Endothelial cell (in vitro differentiated cells): ENCODE results near the gene NUCKS1. TPM values are rescaled to one million over a fixed set of nuclear protein-coding genes. Genes with fewer than 3 reads are reported as not detected.

Source experiments
- DNase-seq: peaks from one replicate; pipeline ENCODE4 v3.0.0; 2021; ENCODE audit warnings: low spot score
- H3K27ac Mint-ChIP-seq: one replicate; pipeline ENCODE4 v1.8.0; 2021; ENCODE audit warnings: mixed read lengths, inconsistent platforms; ENCODE audit not compliant: unreplicated experiment
- H3K27me3 Mint-ChIP-seq: one replicate; pipeline ENCODE4 v1.8.0; 2021; ENCODE audit warnings: mild to moderate bottlenecking, moderate library complexity, mixed read lengths, inconsistent platforms; ENCODE audit not compliant: unreplicated experiment
- H3K36me3 Mint-ChIP-seq: one replicate; pipeline ENCODE4 v1.8.0; 2021; ENCODE audit warnings: mild to moderate bottlenecking, low read depth, mixed read lengths, inconsistent platforms; ENCODE audit not compliant: unreplicated experiment
- H3K4me1 Mint-ChIP-seq: one replicate; pipeline ENCODE4 v1.8.0; 2021; ENCODE audit warnings: mild to moderate bottlenecking, mixed read lengths, inconsistent platforms; ENCODE audit not compliant: unreplicated experiment
- H3K4me3 Mint-ChIP-seq: one replicate; pipeline ENCODE4 v1.8.0; 2021; ENCODE audit warnings: mild to moderate bottlenecking, mixed read lengths, inconsistent platforms; ENCODE audit not compliant: unreplicated experiment
- H3K9me3 Mint-ChIP-seq: one replicate; pipeline ENCODE4 v1.8.0; 2021; ENCODE audit warnings: mixed read lengths, inconsistent platforms; ENCODE audit not compliant: unreplicated experiment
- CTCF ChIP-seq: fragments of 200-600 bp; sonication (generic); IDR thresholded peaks from one replicate; pipeline ENCODE4 v1.5.0; 2021; ENCODE audit warnings: antibody characterized with exemption; ENCODE audit not compliant: unreplicated experiment
- total RNA-seq: library from RNA; stranded (reverse); fragmentation: NEBNext Ultra II Directional; extraction: Animal tissue kit (Norgen Biotek cat#: 25700); gene quantifications from one replicate; pipeline ENCODE4 v1.2.1, GENCODE V29; 2021; ENCODE audit not compliant: unreplicated experiment

Gene NUCKS1
- total RNA-seq, 1 donor from 2014 or later = 170 TPM

GRCh38 chr1:205681364-205681763 lies 68.6 kb downstream of the NUCKS1 start:
- Mint-ChIP-seq H3K4me3 (no peak overlapping the region), H3K36me3 (no peaks in the 10 kb centered on the region), H3K9me3 (no peaks in the 10 kb centered on the region), H3K27me3 (peaks cover 12% of the 10 kb centered on the region), H3K27ac (no peak overlapping the region), H3K4me1 (peaks cover 35% of the 10 kb centered on the region)
- DNase-seq = no peak
- TF ChIP-seq CTCF = no peak

GRCh38 chr1:205680073-205680851 lies 69.7 kb downstream of the NUCKS1 start, which contains the start of gene SLC45A3:
TSS of gene SLC45A3 (minus strand) at chr1:205680509. CDS start at chr1:205664656, 15,853 bp downstream.
- Mint-ChIP-seq H3K27ac (no peak within 1 kb of the TSS), H3K4me3 (peak within 1 kb of the TSS; percentile 92), H3K9me3 (no peaks in the 10 kb centered on the region), H3K4me1 (peaks cover 46% of the 10 kb centered on the region), H3K27me3 (peaks cover 12% of the 10 kb centered on the region), H3K36me3 (no peaks in the 10 kb centered on the region)
- DNase-seq = peak; percentile 43
- TF ChIP-seq CTCF = no peak

GRCh38 chr1:205678286-205679111 lies 71.5 kb downstream of the NUCKS1 start:
- DNase-seq = no peak
- TF ChIP-seq CTCF = no peak
- H3K4me1 Mint-ChIP-seq = peaks cover 48% of the 10 kb centered on the region

GRCh38 chr1:205677167-205677566 lies 72.8 kb downstream of the NUCKS1 start:
- H3K9me3 Mint-ChIP-seq = no peaks in the 10 kb centered on the region
- no peaks in the 10 kb centered on the region for H3K36me3 Mint-ChIP-seq
- peaks cover 49% of the 10 kb centered on the region for H3K4me1 Mint-ChIP-seq
- H3K4me3 Mint-ChIP-seq = no peak overlapping the region
- TF ChIP-seq CTCF = no peak
- no peak for DNase-seq
- no peak overlapping the region for H3K27ac Mint-ChIP-seq
- peaks cover 12% of the 10 kb centered on the region for H3K27me3 Mint-ChIP-seq

More at GRCh38 chr1:205678286-205679111, 71.5 kb downstream of the NUCKS1 start:
- Mint-ChIP-seq H3K9me3 (no peaks in the 10 kb centered on the region), H3K27ac (no peak overlapping the region), H3K4me3 (peak overlapping the region; percentile 92), H3K36me3 (no peaks in the 10 kb centered on the region), H3K27me3 (peaks cover 12% of the 10 kb centered on the region)

DNA sequence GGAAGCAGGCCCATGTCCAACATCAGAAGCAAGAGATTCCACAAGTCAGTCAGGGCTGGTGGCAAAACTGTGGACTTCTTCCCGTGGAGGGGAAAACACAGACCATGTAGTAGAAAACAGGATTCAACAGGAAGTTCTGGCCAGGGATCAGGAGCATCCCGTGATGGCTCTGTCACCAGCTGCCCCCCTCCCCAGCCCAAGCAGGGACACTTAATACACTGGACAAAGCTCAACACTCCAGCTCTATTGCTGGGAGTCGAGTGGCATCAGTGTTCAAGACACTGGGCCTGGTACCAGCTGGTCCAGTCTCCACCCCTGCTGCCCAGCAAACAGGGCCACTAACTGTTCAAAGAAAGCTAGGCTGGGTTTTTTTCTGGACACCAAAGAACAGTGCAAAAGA lies 73.4 kb downstream of the NUCKS1 start:
- no peaks in the 10 kb centered on the region for H3K9me3 Mint-ChIP-seq
- H3K27ac Mint-ChIP-seq = no peak overlapping the region
- no peak overlapping the region for H3K4me3 Mint-ChIP-seq
- no peak for TF ChIP-seq CTCF
- H3K36me3 Mint-ChIP-seq = no peaks in the 10 kb centered on the region
- DNase-seq = no peak
- peaks cover 12% of the 10 kb centered on the region for H3K27me3 Mint-ChIP-seq
- peaks cover 54% of the 10 kb centered on the region for H3K4me1 Mint-ChIP-seq
